Stomach (tissue), 9 donors: ENCODE data around the gene PRKN. TPM values are rescaled to one million over a fixed set of nuclear protein-coding genes. Genes with fewer than 3 reads are reported as not detected.

ENCODE experiments used
- DNase-seq, 2 donors: peaks; one replicate each; pipeline versions ENCODE4 v3.0.0 to v3.0.0-alpha.2; 2013 to 2019
- H3K27ac ChIP-seq, 5 donors: fragments of 200-600 bp in 4 of 5; sonication (generic) in 4 of 5; one replicate each; pipeline ENCODE4 v1.5.1; 2013 to 2019; ENCODE audit warnings: mild to moderate bottlenecking in 1 of 5, moderate library complexity in 1 of 5
- H3K27me3 ChIP-seq, 3 donors: fragments of 200-600 bp; sonication (generic); one replicate each; pipeline ENCODE4 v1.5.1; 2017 to 2019; ENCODE audit warnings: mixed run types in 1 of 3
- H3K36me3 ChIP-seq, 4 donors: fragments of 200-600 bp; sonication (generic); 1 replicate in 3 of 4; 2 replicates in 1 of 4; pipeline ENCODE4 v1.5.1; 2016 to 2019
- H3K4me1 ChIP-seq, 4 donors: fragments of 200-600 bp; sonication (generic); one replicate each; pipeline ENCODE4 v1.5.1; 2016 to 2019
- H3K4me3 ChIP-seq, 4 donors: fragments of 200-600 bp; sonication (generic) in 3 of 4; one replicate each; pipeline ENCODE4 v1.5.1; 2016 to 2019; ENCODE audit warnings: mild to moderate bottlenecking in 1 of 4
- H3K9me3 ChIP-seq, 4 donors: fragments of 200-600 bp; sonication (generic); one replicate each; pipeline ENCODE4 v1.5.1; 2016 to 2019
- EP300 ChIP-seq: sonication (generic); formaldehyde crosslinking; IDR thresholded peaks from one replicate; pipeline ENCODE4 v1.6.1; 2017; ENCODE audit warnings: antibody characterized with exemption
- POLR2A ChIP-seq, 4 donors: fragments of 450-650 bp; IDR thresholded peaks; one replicate each; pipeline ENCODE4 v1.6.1; 2016; ENCODE audit warnings: antibody characterized with exemption in 4 of 4, control low read depth in 2 of 4, mild to moderate bottlenecking in 1 of 4, moderate library complexity in 1 of 4
- POLR2AphosphoS5 ChIP-seq, 3 donors: sonication (generic); formaldehyde crosslinking; IDR thresholded peaks; one replicate each; pipeline ENCODE4 v1.6.1; 2016; ENCODE audit warnings: antibody characterized with exemption in 3 of 3
- WGBS, 5 donors: extraction: QIAGEN DNeasy Blood & Tissue Kit in 3 of 5; methylation state at CpG; one replicate each; pipeline versions ENCODE4 v1.1.5 to v1.1.7; 2013 to 2018; 5-methylcytosine and 5-hydroxymethylcytosine counted together
- intact Hi-C: fragments of 100-400 bp; cut with DNase I; formaldehyde crosslinking; loops from one replicate; pipeline ENCODE4 v1.15.1; 2023; ENCODE audit warnings: low total_unique reads
- polyA plus RNA-seq, 3 donors: library from polyadenylated mRNA; stranded (reverse); fragments of 200-250 nt; gene quantifications; one replicate each; pipeline ENCODE4 v1.2.3, GENCODE V29; 2013
- total RNA-seq, 5 donors: library from RNA; depleted of rRNA; stranded (reverse); fragments of >200 nt; gene quantifications; one replicate each; pipeline versions ENCODE4 v1.1.0 to v1.2.3, GENCODE V29; 2014 to 2016
- TF ChIP-seq, protein P1 (sequence below), 7 experiments: fragments of 450-650 bp in 4 of 7; fragments of 200-600 bp in 3 of 7; sonication (generic) in 3 of 7; IDR thresholded peaks; one replicate each; pipeline ENCODE4 v1.5.1; 2016 to 2019; ENCODE audit warnings: antibody characterized with exemption in 7 of 7, control low read depth in 2 of 7, mild to moderate bottlenecking in 1 of 7
- donor health status: healthy with polysubstance abuse.
- donor health status: Bipolar disorder and iron deficiency.
- donor health status: healthy.

Gene PRKN
- total and polyA plus RNA-seq, 8 donors, result 0.68 to 19.8 (median 9.5) TPM

DNA sequence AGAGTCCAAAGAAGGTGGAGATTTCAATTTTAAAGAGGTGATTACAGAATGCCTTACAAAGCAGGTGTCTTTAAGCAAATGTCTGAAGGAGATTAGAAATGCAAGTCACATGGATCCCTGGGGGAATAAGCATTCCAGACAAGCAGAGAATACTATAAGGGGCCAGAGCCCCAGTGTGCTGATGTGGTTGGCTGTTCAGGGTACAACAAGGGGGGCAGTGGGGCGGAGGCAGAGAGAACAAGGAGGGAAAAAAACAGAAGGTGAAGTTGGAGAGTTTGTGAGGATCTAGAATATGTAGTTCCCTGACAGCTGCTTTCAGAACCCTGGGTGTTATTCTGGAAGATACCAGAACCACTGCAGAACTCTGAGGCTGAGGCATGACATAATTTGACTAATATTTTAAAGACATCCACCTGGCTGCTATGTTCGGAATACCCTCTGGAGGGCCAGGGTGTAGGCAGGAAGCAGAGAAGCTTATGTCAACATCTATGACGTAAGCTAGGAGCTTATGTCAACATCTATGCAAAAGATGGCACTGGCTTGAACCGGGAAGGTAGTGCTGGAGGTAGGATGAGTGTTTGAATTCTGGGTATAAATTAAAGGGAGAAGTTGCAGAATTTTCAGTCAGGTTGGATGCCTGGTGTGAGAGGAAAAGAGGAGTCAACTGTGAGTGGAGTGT is 1177.5 kb downstream of the PRKN start:
- intact Hi-C loops, result no loop called here
- DNase-seq, result peak in 1 of 2 donors; percentile 20
- TF ChIP-seq EP300 (no peak), POLR2AphosphoS5 (IDR thresholded peaks at IDR 0.05) (no peak), POLR2A (IDR thresholded peaks at IDR 0.05) (no peak)
- TF ChIP-seq, protein P1, sequence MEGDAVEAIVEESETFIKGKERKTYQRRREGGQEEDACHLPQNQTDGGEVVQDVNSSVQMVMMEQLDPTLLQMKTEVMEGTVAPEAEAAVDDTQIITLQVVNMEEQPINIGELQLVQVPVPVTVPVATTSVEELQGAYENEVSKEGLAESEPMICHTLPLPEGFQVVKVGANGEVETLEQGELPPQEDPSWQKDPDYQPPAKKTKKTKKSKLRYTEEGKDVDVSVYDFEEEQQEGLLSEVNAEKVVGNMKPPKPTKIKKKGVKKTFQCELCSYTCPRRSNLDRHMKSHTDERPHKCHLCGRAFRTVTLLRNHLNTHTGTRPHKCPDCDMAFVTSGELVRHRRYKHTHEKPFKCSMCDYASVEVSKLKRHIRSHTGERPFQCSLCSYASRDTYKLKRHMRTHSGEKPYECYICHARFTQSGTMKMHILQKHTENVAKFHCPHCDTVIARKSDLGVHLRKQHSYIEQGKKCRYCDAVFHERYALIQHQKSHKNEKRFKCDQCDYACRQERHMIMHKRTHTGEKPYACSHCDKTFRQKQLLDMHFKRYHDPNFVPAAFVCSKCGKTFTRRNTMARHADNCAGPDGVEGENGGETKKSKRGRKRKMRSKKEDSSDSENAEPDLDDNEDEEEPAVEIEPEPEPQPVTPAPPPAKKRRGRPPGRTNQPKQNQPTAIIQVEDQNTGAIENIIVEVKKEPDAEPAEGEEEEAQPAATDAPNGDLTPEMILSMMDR (IDR thresholded peaks at IDR 0.05), result no peak
- no peaks in the 10 kb centered on the region for H3K36me3 ChIP-seq
- H3K9me3 ChIP-seq, result peaks cover 0 to 24% (median 10%) of the 10 kb centered on the region in 4 donors
- H3K27ac ChIP-seq, result no peak overlapping the region
- no peak overlapping the region for H3K4me3 ChIP-seq
- 38 to 67% (median 48%) methylated on average over 4 of the region's 4 CpGs for WGBS, 5 donors
- peaks cover 0 to 11% (median 0%) of the 10 kb centered on the region in 4 donors for H3K4me1 ChIP-seq
- H3K27me3 ChIP-seq, result no peaks in the 10 kb centered on the region

DNA sequence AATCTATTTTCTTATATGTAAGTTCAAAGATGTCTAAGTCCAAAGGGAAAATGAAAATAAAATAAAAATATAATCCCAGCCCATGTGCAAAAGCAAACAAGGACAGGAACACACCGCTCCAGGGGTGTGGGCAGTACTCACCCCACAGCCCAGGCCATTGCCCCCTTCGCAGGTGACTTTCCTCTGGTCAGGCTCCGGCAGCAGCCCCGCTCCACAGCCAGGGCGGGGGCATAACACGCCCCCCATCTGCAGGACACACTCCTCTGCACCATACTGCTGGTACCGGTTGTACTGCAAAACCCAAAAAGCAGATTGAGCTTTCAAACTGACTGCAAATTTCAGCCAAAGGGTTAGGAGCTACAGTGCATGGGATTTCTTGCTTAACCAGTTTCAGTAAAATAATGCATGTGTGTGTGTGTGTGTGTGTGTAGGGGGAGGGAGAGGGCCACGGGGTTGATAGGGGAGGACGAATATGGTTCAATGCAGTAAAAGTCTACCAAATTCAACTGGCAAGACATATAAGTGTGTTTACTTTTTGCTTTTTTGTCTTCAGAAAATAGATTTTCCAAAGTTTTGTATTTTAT is 1178.8 kb downstream of the PRKN start:
- H3K27me3 ChIP-seq, result no peaks in the 10 kb centered on the region
- H3K9me3 ChIP-seq, result peaks cover 0 to 12% (median 1%) of the 10 kb centered on the region in 4 donors
- WGBS, 5 donors, result 38 to 70% (median 61%) methylated on average over 9 of the region's 9 CpGs
- no peak overlapping the region for H3K4me3 ChIP-seq
- TF ChIP-seq, protein P1 (IDR thresholded peaks at IDR 0.05), result no peak
- no peak for TF ChIP-seq POLR2AphosphoS5 (IDR thresholded peaks at IDR 0.05)
- no peak for TF ChIP-seq EP300
- no peak for TF ChIP-seq POLR2A (IDR thresholded peaks at IDR 0.05)
- peaks cover 0 to 11% (median 0%) of the 10 kb centered on the region in 4 donors for H3K4me1 ChIP-seq
- intact Hi-C loops, result no loop called here
- no peaks in the 10 kb centered on the region for H3K36me3 ChIP-seq
- peak in 1 of 2 donors; percentile 19 for DNase-seq
- no peak overlapping the region for H3K27ac ChIP-seq

DNA sequence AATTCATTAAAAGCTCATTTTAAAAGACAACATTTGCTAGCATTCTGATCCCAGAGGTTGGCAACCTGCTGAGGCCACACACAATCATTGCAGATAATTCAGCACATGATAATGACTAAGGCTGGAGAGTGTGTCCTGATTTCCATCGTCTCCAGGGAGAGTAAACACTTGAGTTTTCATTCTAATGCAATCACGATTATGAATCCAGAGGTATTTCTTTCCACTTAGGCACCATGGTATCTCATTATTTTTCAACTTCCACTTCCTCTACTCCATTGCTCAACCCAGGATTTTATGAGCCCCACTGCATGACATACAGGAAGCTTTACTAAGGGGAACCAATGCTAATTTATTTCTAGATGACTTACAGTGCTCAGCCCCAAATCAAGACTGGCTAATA is 1179.9 kb downstream of the PRKN start:
- no peak overlapping the region for H3K27ac ChIP-seq
- intact Hi-C loops, result no loop called here

DNA sequence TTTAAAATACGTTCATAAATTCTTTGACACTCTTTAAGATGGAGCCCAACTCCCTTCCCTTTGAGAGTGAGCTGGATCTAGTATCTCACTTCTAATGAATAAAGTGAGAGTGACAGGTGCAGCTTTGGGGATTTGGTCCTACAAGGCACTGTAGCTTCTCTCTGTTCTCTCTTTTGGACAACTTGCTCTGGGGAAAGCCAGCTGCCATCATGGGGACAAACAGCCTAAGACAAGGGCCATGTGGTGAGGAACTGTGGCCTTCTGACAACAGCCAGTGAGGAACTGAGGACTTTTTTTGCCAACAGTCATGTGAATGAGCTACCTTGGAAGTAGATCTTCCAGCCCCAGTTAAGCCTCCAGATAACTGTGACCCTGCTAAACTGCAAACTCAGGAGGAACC is 1180.9 kb downstream of the PRKN start:
- WGBS, 5 donors, result 81 to 96% (median 93%) methylated on average over 1 of the region's 1 CpG
- H3K4me3 ChIP-seq, result no peak overlapping the region
- no peak overlapping the region for H3K27ac ChIP-seq
- intact Hi-C loops, result no loop called here
- no peaks in the 10 kb centered on the region for H3K27me3 ChIP-seq
- H3K9me3 ChIP-seq, result peaks cover 0 to 3% (median 0%) of the 10 kb centered on the region in 4 donors
- TF ChIP-seq POLR2A (IDR thresholded peaks at IDR 0.05) (no peak), POLR2AphosphoS5 (IDR thresholded peaks at IDR 0.05) (no peak), EP300 (no peak)
- TF ChIP-seq, protein P1 (IDR thresholded peaks at IDR 0.05), result no peak
- peaks cover 0 to 11% (median 0%) of the 10 kb centered on the region in 4 donors for H3K4me1 ChIP-seq
- no peaks in the 10 kb centered on the region for H3K36me3 ChIP-seq
- no peak for DNase-seq

More for the DNA sequence above, 1179.9 kb downstream of the PRKN start:
- no peak overlapping the region for H3K4me3 ChIP-seq
- TF ChIP-seq POLR2AphosphoS5 (IDR thresholded peaks at IDR 0.05) (no peak), EP300 (no peak), POLR2A (IDR thresholded peaks at IDR 0.05) (no peak)
- TF ChIP-seq, protein P1 (IDR thresholded peaks at IDR 0.05), result no peak
- H3K4me1 ChIP-seq, result peaks cover 0 to 11% (median 0%) of the 10 kb centered on the region in 4 donors
- H3K36me3 ChIP-seq, result no peaks in the 10 kb centered on the region
- H3K9me3 ChIP-seq, result peaks cover 0 to 6% (median 0%) of the 10 kb centered on the region in 4 donors
- no peaks in the 10 kb centered on the region for H3K27me3 ChIP-seq
- no peak for DNase-seq
- WGBS, 5 donors, result 20 to 38% (median 27%) methylated on average over 2 of the region's 2 CpGs
